ENCODE data around the gene MRPS18C.

Gene MRPS18C

DNA sequence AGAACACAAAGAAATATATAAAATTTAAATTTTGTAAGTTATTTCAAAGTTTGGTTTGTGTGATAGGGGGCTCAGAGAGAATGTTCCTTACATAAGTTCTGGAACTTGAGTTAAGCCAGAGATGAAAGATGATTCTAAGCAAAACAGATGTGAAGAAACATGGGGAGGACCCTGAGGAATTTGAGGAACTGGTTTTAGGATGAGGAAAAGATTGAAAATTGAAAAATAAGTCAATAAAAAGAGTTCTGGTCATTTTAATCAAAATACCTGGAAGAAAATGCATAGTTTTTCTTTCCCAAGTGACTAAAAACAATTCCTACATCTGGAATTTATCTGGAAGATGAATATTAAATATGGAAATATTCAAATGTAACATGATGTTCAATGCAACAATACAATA is 37.6 kb upstream of the MRPS18C start:
- no peaks in the 10 kb centered on the region for H3K4me1 ChIP-seq (ENCODE audit: low read length)
- TF ChIP-seq, protein P1, sequence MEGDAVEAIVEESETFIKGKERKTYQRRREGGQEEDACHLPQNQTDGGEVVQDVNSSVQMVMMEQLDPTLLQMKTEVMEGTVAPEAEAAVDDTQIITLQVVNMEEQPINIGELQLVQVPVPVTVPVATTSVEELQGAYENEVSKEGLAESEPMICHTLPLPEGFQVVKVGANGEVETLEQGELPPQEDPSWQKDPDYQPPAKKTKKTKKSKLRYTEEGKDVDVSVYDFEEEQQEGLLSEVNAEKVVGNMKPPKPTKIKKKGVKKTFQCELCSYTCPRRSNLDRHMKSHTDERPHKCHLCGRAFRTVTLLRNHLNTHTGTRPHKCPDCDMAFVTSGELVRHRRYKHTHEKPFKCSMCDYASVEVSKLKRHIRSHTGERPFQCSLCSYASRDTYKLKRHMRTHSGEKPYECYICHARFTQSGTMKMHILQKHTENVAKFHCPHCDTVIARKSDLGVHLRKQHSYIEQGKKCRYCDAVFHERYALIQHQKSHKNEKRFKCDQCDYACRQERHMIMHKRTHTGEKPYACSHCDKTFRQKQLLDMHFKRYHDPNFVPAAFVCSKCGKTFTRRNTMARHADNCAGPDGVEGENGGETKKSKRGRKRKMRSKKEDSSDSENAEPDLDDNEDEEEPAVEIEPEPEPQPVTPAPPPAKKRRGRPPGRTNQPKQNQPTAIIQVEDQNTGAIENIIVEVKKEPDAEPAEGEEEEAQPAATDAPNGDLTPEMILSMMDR (IDR thresholded peaks at IDR 0.05; ENCODE audit: low read depth, low read length) = no peak
- TF ChIP-seq EZH2phosphoT487 (IDR thresholded peaks at IDR 0.05; ENCODE audit: low read depth) = no peak
- no peak overlapping the region for H2AFZ ChIP-seq (ENCODE audit: low read depth, low read length)
- H3K9ac ChIP-seq (ENCODE audit: low read length) = no peak overlapping the region
- H3K36me3 ChIP-seq (replicated peaks; ENCODE audit: low read depth, low read length) = peaks cover 28% of the 10 kb centered on the region
- H3K4me3 ChIP-seq (ENCODE audit: low read length) = no peak overlapping the region
- H3K9me3 ChIP-seq (ENCODE audit: insufficient read depth, low read length) = no peaks in the 10 kb centered on the region
- no peaks in the 10 kb centered on the region for H3K27me3 ChIP-seq (ENCODE audit: low read depth, low read length)
- H4K20me1 ChIP-seq (ENCODE audit: insufficient read depth, low read length) = no peaks in the 10 kb centered on the region
- no peak overlapping the region for H3K4me2 ChIP-seq (ENCODE audit: low read length)
- H3K27ac ChIP-seq (ENCODE audit: low read length) = no peak overlapping the region
- H3K79me2 ChIP-seq (ENCODE audit: low read length) = no peaks in the 10 kb centered on the region

DNA sequence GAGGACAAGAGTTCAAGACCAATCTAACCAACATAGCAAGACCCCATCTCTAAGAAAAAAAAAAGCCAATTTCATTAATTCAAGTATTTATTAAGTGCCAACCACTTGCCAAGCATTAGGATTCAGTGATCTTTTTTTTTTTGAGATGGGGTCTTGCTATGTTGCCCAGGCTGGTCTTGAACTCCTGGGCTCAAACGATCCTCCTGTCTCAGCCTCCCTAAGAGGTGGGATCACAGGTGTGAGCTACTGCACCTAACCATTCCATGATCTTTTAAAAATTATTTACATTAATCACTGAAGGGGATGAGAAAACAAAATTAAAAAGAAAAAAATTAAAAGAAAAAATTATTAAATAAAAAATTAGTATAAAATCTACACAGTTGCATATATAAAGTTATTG is 24.7 kb upstream of the MRPS18C start:
- H3K36me3 ChIP-seq (replicated peaks; ENCODE audit: low read depth, low read length) = peaks cover 9% of the 10 kb centered on the region
- no peaks in the 10 kb centered on the region for H3K27me3 ChIP-seq (ENCODE audit: low read depth, low read length)
- H3K79me2 ChIP-seq (ENCODE audit: low read length) = no peaks in the 10 kb centered on the region
- TF ChIP-seq, protein P1 (IDR thresholded peaks at IDR 0.05; ENCODE audit: low read depth, low read length) = no peak
- no peak for TF ChIP-seq EZH2phosphoT487 (IDR thresholded peaks at IDR 0.05; ENCODE audit: low read depth)
- no peak overlapping the region for H3K9ac ChIP-seq (ENCODE audit: low read length)
- H3K27ac ChIP-seq (ENCODE audit: low read length) = no peak overlapping the region
- no peaks in the 10 kb centered on the region for H4K20me1 ChIP-seq (ENCODE audit: insufficient read depth, low read length)
- no peak overlapping the region for H2AFZ ChIP-seq (ENCODE audit: low read depth, low read length)
- H3K4me3 ChIP-seq (ENCODE audit: low read length) = no peak overlapping the region
- H3K4me2 ChIP-seq (ENCODE audit: low read length) = no peak overlapping the region
- H3K4me1 ChIP-seq (ENCODE audit: low read length) = no peaks in the 10 kb centered on the region
- H3K9me3 ChIP-seq (ENCODE audit: insufficient read depth, low read length) = no peaks in the 10 kb centered on the region

DNA sequence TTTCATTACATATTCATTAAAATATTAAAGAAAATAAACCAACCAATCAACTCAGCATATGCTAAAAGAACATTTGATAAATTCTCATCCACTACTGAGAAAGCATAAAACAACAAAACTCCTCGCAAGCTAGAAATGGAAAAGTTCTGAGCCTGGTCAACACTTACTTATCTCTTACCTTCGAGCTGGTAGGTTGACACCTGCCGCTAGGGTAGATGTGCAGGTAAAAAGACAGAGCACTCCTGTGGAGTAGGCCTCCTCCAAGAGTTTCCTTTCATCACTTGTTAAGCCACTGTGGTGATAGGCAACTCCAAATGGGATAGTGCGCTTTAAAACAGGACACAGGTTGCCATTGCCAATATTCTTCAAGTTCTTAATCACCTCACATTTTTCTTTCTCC is 19.2 kb upstream of the MRPS18C start:
- Histone ChIP-seq H3K4me3 (ENCODE audit: low read length) (no peak overlapping the region), H4K20me1 (ENCODE audit: insufficient read depth, low read length) (no peaks in the 10 kb centered on the region), H3K27me3 (ENCODE audit: low read depth, low read length) (no peaks in the 10 kb centered on the region), H3K9ac (ENCODE audit: low read length) (no peak overlapping the region), H3K79me2 (ENCODE audit: low read length) (no peaks in the 10 kb centered on the region), H3K4me1 (ENCODE audit: low read length) (no peaks in the 10 kb centered on the region), H3K27ac (ENCODE audit: low read length) (no peak overlapping the region), H3K4me2 (ENCODE audit: low read length) (no peak overlapping the region), H3K9me3 (ENCODE audit: insufficient read depth, low read length) (no peaks in the 10 kb centered on the region), H3K36me3 (replicated peaks; ENCODE audit: low read depth, low read length) (peaks cover 17% of the 10 kb centered on the region), H2AFZ (ENCODE audit: low read depth, low read length) (no peak overlapping the region)
- TF ChIP-seq, protein P1 (IDR thresholded peaks at IDR 0.05; ENCODE audit: low read depth, low read length) = no peak
- TF ChIP-seq EZH2phosphoT487 (IDR thresholded peaks at IDR 0.05; ENCODE audit: low read depth) = no peak

DNA sequence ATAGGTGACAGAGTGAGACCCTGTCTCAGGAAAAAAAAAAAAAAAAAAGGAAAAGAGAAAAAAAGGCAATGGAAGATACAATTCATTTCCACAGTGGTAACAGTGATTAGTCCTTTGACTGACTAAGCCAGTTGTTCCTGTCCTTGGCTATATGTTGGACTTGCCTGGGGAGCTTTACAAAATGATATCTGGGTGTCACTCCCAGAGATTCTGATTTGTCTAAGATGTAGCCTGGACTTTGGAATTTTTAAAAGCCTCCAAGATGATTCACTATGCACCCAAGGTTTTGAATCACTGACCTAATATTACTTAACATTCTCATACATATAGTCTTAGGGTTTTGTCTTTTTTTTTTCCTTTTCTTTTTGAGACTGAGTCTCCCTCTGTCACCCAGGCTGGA is 17.1 kb upstream of the MRPS18C start:
- H3K4me2 ChIP-seq (ENCODE audit: low read length) = no peak overlapping the region
- no peaks in the 10 kb centered on the region for H3K79me2 ChIP-seq (ENCODE audit: low read length)
- no peak overlapping the region for H3K9ac ChIP-seq (ENCODE audit: low read length)
- H3K27me3 ChIP-seq (ENCODE audit: low read depth, low read length) = no peaks in the 10 kb centered on the region
- TF ChIP-seq EZH2phosphoT487 (IDR thresholded peaks at IDR 0.05; ENCODE audit: low read depth) = no peak
- TF ChIP-seq, protein P1 (IDR thresholded peaks at IDR 0.05; ENCODE audit: low read depth, low read length) = no peak
- H3K27ac ChIP-seq (ENCODE audit: low read length) = no peak overlapping the region
- no peaks in the 10 kb centered on the region for H4K20me1 ChIP-seq (ENCODE audit: insufficient read depth, low read length)
- no peaks in the 10 kb centered on the region for H3K4me1 ChIP-seq (ENCODE audit: low read length)
- H3K36me3 ChIP-seq (replicated peaks; ENCODE audit: low read depth, low read length) = peaks cover 21% of the 10 kb centered on the region
- no peaks in the 10 kb centered on the region for H3K9me3 ChIP-seq (ENCODE audit: insufficient read depth, low read length)
- H2AFZ ChIP-seq (ENCODE audit: low read depth, low read length) = no peak overlapping the region
- H3K4me3 ChIP-seq (ENCODE audit: low read length) = no peak overlapping the region
